Measurements from ENCODE around the gene ANKRD28.

ANKRD28 gene

GRCh38 chr3:15803921-15804320, 6.1 kb upstream of the ANKRD28 start:
- DNase-seq = no peak

GRCh38 chr3:15801298-15801697, 3.5 kb upstream of the ANKRD28 start:
- DNase-seq = no peak

- DNase-seq = no peak
These were observed 3.0 kb upstream of the ANKRD28 start for GRCh38 chr3:15800780-15801179.

- DNase-seq = no peak
These were observed 2.5 kb upstream of the ANKRD28 start for GRCh38 chr3:15800327-15800726.

GRCh38 chr3:15798533-15799245, 910 bp upstream of the ANKRD28 start:
- no peak for DNase-seq

GRCh38 chr3:15796771-15797641, 773 bp downstream of the ANKRD28 start:
- DNase-seq = peak in 27 of 51 donors; percentile 3 to 86 (median 13)

GRCh38 chr3:15796331-15796730, 1.4 kb downstream of the ANKRD28 start:
- DNase-seq = peak in 1 of 51 donors; percentile 32

- peak in 1 of 51 donors; percentile 68 for DNase-seq
These were observed 2.0 kb downstream of the ANKRD28 start for GRCh38 chr3:15795651-15796308.

- DNase-seq = peak in 1 of 51 donors; percentile 52
These were observed 2.7 kb downstream of the ANKRD28 start for GRCh38 chr3:15794842-15795650.

GRCh38 chr3:15794303-15794771, 3.4 kb downstream of the ANKRD28 start:
- no peak for DNase-seq

GRCh38 chr3:15791525-15791924, 6.3 kb downstream of the ANKRD28 start:
- DNase-seq = no peak

GRCh38 chr3:15787941-15788340, 9.8 kb downstream of the ANKRD28 start:
- no peak for DNase-seq

GRCh38 chr3:15787526-15787925, 10.3 kb downstream of the ANKRD28 start:
- DNase-seq = no peak

GRCh38 chr3:15783361-15783969, 14.3 kb downstream of the ANKRD28 start:
- no peak for DNase-seq

GRCh38 chr3:15782429-15782828, 15.3 kb downstream of the ANKRD28 start:
- DNase-seq = no peak

- DNase-seq = no peak
These were observed 16.0 kb downstream of the ANKRD28 start for GRCh38 chr3:15781637-15782402.

GRCh38 chr3:15781131-15781530, 16.6 kb downstream of the ANKRD28 start:
- no peak for DNase-seq

GRCh38 chr3:15779111-15779510, 18.7 kb downstream of the ANKRD28 start:
- no peak for DNase-seq

GRCh38 chr3:15778332-15778858, 19.4 kb downstream of the ANKRD28 start:
- DNase-seq = no peak
